RWPE1 (cell line): ENCODE results near the gene PAK5.

Experiments
- CTCF ChIA-PET: fragments of 350-600 bp; sonication (Branson Sonifier 250); formaldehyde crosslinking; extraction: SDS; loops from one replicate; lab custom pipeline; 2021; lab: Yijun Ruan, JAX
- POLR2A ChIA-PET: fragments of 400-600 bp; formaldehyde crosslinking; extraction: SDS; loops from one replicate; lab custom pipeline; 2020; ENCODE audit warnings: antibody characterized with exemption; ENCODE audit not compliant: low non-redundant PET; lab: Yijun Ruan, JAX
- DNase-seq: peaks from one replicate; pipeline ENCODE4 v3.0.0; 2012; ENCODE audit warnings: low spot score
- H3K27ac ChIP-seq: fragments of 450-650 bp; 2 replicates; pipeline ENCODE4 v1.5.1; 2017
- TF ChIP-seq, protein P1 (sequence below): fragments of 450-650 bp; conservative IDR thresholded peaks from 2 replicates; pipeline ENCODE4 v1.5.1; 2017; ENCODE audit warnings: low read depth, mild to moderate bottlenecking

The PAK5 gene

DNA sequence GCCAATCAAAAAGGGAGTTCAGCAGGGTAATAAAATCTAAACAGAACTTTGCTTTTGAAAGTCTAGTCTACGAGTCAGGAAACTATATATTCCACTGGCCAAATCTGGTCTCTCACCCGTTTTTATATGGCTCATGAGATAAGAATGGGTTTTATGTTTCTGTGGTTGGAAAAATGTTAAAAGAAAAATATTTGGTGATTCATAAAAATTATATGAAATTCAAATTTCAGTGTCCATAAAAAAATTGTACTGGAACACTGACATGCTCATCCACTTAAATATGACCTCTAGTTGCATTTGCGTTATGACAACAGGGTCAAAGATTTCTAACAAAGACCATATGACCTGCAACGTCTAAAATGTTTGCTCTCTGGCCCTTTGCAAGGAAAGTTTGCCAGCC is 346.8 kb downstream of the PAK5 start:
- TF ChIP-seq, protein P1, sequence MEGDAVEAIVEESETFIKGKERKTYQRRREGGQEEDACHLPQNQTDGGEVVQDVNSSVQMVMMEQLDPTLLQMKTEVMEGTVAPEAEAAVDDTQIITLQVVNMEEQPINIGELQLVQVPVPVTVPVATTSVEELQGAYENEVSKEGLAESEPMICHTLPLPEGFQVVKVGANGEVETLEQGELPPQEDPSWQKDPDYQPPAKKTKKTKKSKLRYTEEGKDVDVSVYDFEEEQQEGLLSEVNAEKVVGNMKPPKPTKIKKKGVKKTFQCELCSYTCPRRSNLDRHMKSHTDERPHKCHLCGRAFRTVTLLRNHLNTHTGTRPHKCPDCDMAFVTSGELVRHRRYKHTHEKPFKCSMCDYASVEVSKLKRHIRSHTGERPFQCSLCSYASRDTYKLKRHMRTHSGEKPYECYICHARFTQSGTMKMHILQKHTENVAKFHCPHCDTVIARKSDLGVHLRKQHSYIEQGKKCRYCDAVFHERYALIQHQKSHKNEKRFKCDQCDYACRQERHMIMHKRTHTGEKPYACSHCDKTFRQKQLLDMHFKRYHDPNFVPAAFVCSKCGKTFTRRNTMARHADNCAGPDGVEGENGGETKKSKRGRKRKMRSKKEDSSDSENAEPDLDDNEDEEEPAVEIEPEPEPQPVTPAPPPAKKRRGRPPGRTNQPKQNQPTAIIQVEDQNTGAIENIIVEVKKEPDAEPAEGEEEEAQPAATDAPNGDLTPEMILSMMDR = no peak
- DNase-seq = no peak
- CTCF ChIA-PET = no interaction called here
- POLR2A ChIA-PET = no interaction called here
- no peak overlapping the region for H3K27ac ChIP-seq

DNA sequence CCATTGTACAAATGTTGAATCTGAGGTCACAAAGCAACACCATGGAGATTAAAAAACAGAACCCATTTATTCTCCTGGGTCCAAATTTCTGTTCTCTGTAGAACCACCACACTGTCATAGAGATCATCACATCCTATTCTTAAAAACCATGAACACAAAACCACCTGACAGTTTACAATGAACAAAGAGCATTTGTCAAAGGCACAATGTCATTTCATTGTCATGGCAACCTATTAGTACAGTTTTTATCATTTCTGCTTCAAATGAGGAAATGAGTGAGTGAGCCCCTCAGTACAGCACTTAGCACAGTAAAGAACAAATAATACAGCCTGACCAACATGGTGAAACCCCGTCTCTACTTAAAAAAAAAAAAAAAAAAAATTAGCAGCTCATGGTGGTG is 347.6 kb downstream of the PAK5 start:
- TF ChIP-seq, protein P1 = no peak
- H3K27ac ChIP-seq = no peak overlapping the region
- POLR2A ChIA-PET = no interaction called here
- CTCF ChIA-PET = interaction anchor here (0.6 kb wide), 1 partner anchor 83 kb away, joined by 4 read pairs; no protein-coding TSS in a partner anchor
- no peak for DNase-seq

DNA sequence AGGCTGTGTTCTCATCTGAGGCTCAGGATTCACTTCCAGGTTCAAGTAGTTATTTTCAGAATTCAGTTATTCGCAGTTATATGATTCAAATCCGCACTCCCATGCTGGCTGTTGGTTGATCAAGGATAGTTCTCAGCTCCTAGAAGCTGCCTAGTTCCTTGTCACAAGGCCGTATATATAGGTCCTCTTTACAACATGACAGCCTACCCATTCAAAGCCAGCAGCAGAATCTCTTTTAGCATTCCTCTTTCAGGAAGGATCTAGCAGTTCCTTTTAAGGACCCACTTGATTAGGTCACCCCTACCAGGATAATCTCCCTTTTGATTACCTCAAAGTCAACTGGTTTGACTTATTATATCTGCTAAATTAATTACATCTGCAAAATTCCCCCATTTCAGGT is 348.2 kb downstream of the PAK5 start:
- TF ChIP-seq, protein P1 = no peak
- CTCF ChIA-PET = no interaction called here
- POLR2A ChIA-PET = no interaction called here
- H3K27ac ChIP-seq = no peak overlapping the region
- no peak for DNase-seq

DNA sequence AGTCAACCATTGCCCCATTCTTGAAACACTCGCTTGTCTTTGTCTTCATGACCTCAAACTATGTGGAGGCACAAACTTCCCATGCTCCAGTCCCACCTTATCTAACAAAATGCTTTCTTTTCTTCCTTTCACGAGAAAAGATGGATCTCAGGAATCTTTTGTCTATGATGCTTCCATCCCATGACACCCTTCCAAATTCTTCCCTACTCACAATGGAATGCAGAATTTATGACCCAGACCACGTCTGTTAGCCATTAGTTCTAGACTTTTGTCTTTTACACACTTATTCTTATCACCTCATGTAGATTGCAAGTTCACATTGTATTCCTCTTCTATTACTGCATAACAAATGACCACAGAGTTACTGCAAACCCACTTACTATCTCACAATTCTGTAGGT is 348.7 kb downstream of the PAK5 start:
- H3K27ac ChIP-seq = no peak overlapping the region
- CTCF ChIA-PET = no interaction called here
- DNase-seq = no peak
- POLR2A ChIA-PET = no interaction called here
- TF ChIP-seq, protein P1 = no peak

DNA sequence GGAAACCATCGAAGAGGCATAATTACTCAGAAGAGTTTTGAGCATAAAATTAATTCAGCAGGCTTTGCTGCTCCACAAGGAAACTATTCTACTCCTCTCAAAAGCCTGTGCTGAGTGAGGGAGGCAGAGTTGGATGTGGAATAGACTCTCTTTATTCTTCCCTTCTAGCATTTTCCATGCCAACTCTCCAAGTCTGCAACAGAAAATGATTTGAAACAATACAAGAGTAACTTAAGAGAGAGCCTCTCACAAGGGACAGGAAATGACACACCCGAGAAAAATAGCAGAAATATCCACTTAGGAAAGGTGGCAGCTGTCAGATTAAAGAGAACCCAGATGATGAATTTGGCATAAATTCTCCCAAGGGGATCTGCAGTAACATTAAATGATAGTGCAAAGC is 350.8 kb downstream of the PAK5 start:
- TF ChIP-seq, protein P1 = no peak
- ChIA-PET CTCF (interaction anchor here (0.6 to 0.7 kb wide), 2 partner anchors 15 to 90 kb away, joined by 3 read pairs; no protein-coding TSS in a partner anchor), POLR2A (no interaction called here)
- no peak for DNase-seq
- no peak overlapping the region for H3K27ac ChIP-seq
